ENCODE measurements around the gene USP15. TPM values are rescaled to one million over a fixed set of nuclear protein-coding genes. Genes with fewer than 3 reads are reported as not detected.

The USP15 gene
- total and polyA plus RNA-seq, 2 of the 8 experiments (the other 6 are each of a cell fraction or from before 2014, with no cell fraction given): 12.7 to 38.6 TPM

- H2BK120ac ChIP-seq (replicated peaks; ENCODE audit: low read depth, low read length): no peak overlapping the region
- POLR2A ChIA-PET (ENCODE audit: partially characterized antibody): no interaction called here
- TF ChIP-seq KDM5A (IDR thresholded peaks at IDR 0.05; ENCODE audit: low read length) (no peak), POLR2AphosphoS5 (IDR thresholded peaks at IDR 0.05; ENCODE audit: low read depth, low read length) (no peak), SP1 (IDR thresholded peaks at IDR 0.05; ENCODE audit: low read depth, low read length) (no peak), BCL11A (IDR thresholded peaks at IDR 0.05; ENCODE audit: low read depth in 2 of 2, low read length in 2 of 2) (no peak), RAD21 (IDR thresholded peaks at IDR 0.05 in 1 of 2, conservative IDR thresholded peaks at IDR 0.05 in 1 of 2; ENCODE audit: low read depth in 2 of 2, low read length in 2 of 2) (no peak), CHD2 (IDR thresholded peaks at IDR 0.05; ENCODE audit: low read length) (no peak), USF2 (IDR thresholded peaks at IDR 0.05; ENCODE audit: low read length) (no peak), EP300 (IDR thresholded peaks at IDR 0.05; ENCODE audit: borderline replicate concordance in 1 of 2, low read depth in 2 of 2, low read length in 2 of 2) (no peak), CREB1 (IDR thresholded peaks at IDR 0.05) (no peak)
Measured at GRCh38 chr12:62267480-62267879, 7.3 kb downstream of the USP15 start.

More at GRCh38 chr12:62267480-62267879, 7.3 kb downstream of the USP15 start:
- no peak overlapping the region for H4K91ac ChIP-seq (replicated peaks; ENCODE audit: insufficient read length, low read length)
- DNase-seq (ENCODE audit: low read depth in 1 of 2, low spot score in 2 of 2): no peak
- H3K36me3 ChIP-seq (ENCODE audit: control insufficient read depth in 2 of 4, insufficient read depth in 4 of 4, low read length in 3 of 4): no peaks in the 10 kb centered on the region
- H2AK5ac ChIP-seq (ENCODE audit: low read depth, low read length): no peak overlapping the region
- no peaks in the 10 kb centered on the region for H3K4me1 ChIP-seq (replicated peaks in 1 of 4; ENCODE audit: control insufficient read depth in 3 of 4, insufficient read depth in 4 of 4, low read length in 3 of 4)
- no peak overlapping the region for H2AFZ ChIP-seq (ENCODE audit: low read length)
- no peak overlapping the region for H3K56ac ChIP-seq (replicated peaks; ENCODE audit: insufficient read length, low read depth, low read length)
- H3K27me3 ChIP-seq (replicated peaks in 1 of 4; ENCODE audit: control insufficient read depth in 3 of 4, extremely low read depth in 1 of 4, insufficient read depth in 3 of 4, low read length in 3 of 4): no peaks in the 10 kb centered on the region
- no peak overlapping the region for H3K9ac ChIP-seq (replicated peaks in 1 of 4; ENCODE audit: extremely low read depth in 1 of 4, low read depth in 3 of 4, low read length in 3 of 4)
- H4K5ac ChIP-seq (ENCODE audit: insufficient read length, low read depth, low read length): no peak overlapping the region
- no peak overlapping the region for H4K8ac ChIP-seq (ENCODE audit: extremely low read depth, insufficient read depth, low read length)
- WGBS, 2 experiments (ENCODE audit: extremely low coverage in 1 of 2, insufficient coverage in 1 of 2, insufficient read length in 1 of 2, insufficient replicate concordance in 2 of 2, low coverage in 1 of 2, low lambda C conversion rate in 2 of 2, missing lambda C conversion rate in 1 of 2): 75% methylated on average over 1 of the region's 1 CpG; no CpG with 5 or more reads in 1 of the 2 experiments
- no peak overlapping the region for H2BK12ac ChIP-seq (ENCODE audit: low read depth, low read length)
- H2BK20ac ChIP-seq (ENCODE audit: low read length): no peak overlapping the region
- H4K20me1 ChIP-seq (replicated peaks in 1 of 2; ENCODE audit: control insufficient read depth in 1 of 2, insufficient read depth in 2 of 2, low read length in 2 of 2): peaks cover 0 to 4% of the 10 kb centered on the region in 2 experiments
- H3K79me2 ChIP-seq (ENCODE audit: control insufficient read depth in 1 of 2, insufficient read depth in 2 of 2, low read length in 2 of 2): peaks cover 0 to 95% of the 10 kb centered on the region in 2 experiments; a peak in 3 of 4 replicates
- H3K4me3 ChIP-seq (ENCODE audit: extremely low read depth in 1 of 4, insufficient read depth in 2 of 4, low read depth in 3 of 4, low read length in 4 of 4): no peak overlapping the region
- H2BK5ac ChIP-seq (ENCODE audit: low read depth, low read length): no peak overlapping the region
- CTCF ChIA-PET (ENCODE audit: partially characterized antibody): interaction anchor here (1.0 to 1.4 kb wide), 2 partner anchors 57 to 70 kb away, joined by 3 to 4 read pairs; no protein-coding TSS in a partner anchor
- H3K23ac ChIP-seq (ENCODE audit: insufficient read length): no peak overlapping the region
- no peaks in the 10 kb centered on the region for H3K23me2 ChIP-seq (ENCODE audit: low read depth, low read length)
- no peak overlapping the region for H3K4ac ChIP-seq (replicated peaks; ENCODE audit: insufficient read length, low read depth, low read length)
- no peaks in the 10 kb centered on the region for H3K79me1 ChIP-seq (ENCODE audit: low read depth, low read length)
- H3K14ac ChIP-seq (ENCODE audit: insufficient read length): no peak overlapping the region
- no peak overlapping the region for H3K18ac ChIP-seq (ENCODE audit: extremely low read depth, low read length)
- no peak for FAIRE-seq
- no peaks in the 10 kb centered on the region for H3K9me3 ChIP-seq (ENCODE audit: insufficient read depth in 2 of 2, low read depth in 1 of 2, low read length in 1 of 2)
- no peak overlapping the region for H3K27ac ChIP-seq (ENCODE audit: low read depth, low read length)
- H3K4me2 ChIP-seq (ENCODE audit: insufficient read depth in 1 of 2, low read depth in 2 of 2, low read length in 2 of 2): no peak overlapping the region
- H2BK15ac ChIP-seq (ENCODE audit: low read length): no peak overlapping the region

Measured in H1 (cell line).